ENCODE measurements around the gene MPV17L2. TPM values are rescaled to one million over a fixed set of nuclear protein-coding genes. Genes with fewer than 3 reads are reported as not detected.

Gene MPV17L2
- total and polyA plus RNA-seq, 10 of the 15 experiments (the other 5 are each of a cell fraction or from before 2014, with no cell fraction given): 5.1 to 57.2 (median 22.9) TPM

GRCh38 chr19:18204394-18205199 is 11.6 kb downstream of the MPV17L2 start (continued):
- TF ChIP-seq EZH2 (IDR thresholded peaks at IDR 0.05; ENCODE audit: borderline replicate concordance, control insufficient read depth, low read depth, low read length): no peak
- peak; percentile 90 for TF ChIP-seq SKIL (IDR thresholded peaks at IDR 0.05; ENCODE audit: low read depth, poor library complexity, severe bottlenecking)
- no peak for TF ChIP-seq POLR2A (IDR thresholded peaks at IDR 0.05; ENCODE audit: low read depth, low read length)
- TF ChIP-seq RBBP5 (conservative IDR thresholded peaks at IDR 0.05): no peak
- no peak for TF ChIP-seq E2F4 (IDR thresholded peaks at IDR 0.05; ENCODE audit: low read depth, low read length)
- TF ChIP-seq NFIC (IDR thresholded peaks at IDR 0.05; ENCODE audit: low read depth, low read length): no peak
- TF ChIP-seq RELB (IDR thresholded peaks at IDR 0.05; ENCODE audit: low read depth): peak; percentile 72
- TF ChIP-seq POU2F2 (IDR thresholded peaks at IDR 0.05; ENCODE audit: borderline replicate concordance, low read depth, low read length): no peak
- TF ChIP-seq SREBF1 (IDR thresholded peaks at IDR 0.05; ENCODE audit: low read length): peak; percentile 90
- TF ChIP-seq ZNF24 (IDR thresholded peaks at IDR 0.05): no peak; the same call in 1 of the 2 replicates
- no peak for TF ChIP-seq STAT3 (IDR thresholded peaks at IDR 0.05; ENCODE audit: low read depth, low read length)
- TF ChIP-seq SREBF2 (IDR thresholded peaks at IDR 0.05; ENCODE audit: low read length): no peak
- no peak for TF ChIP-seq ZBED1 (IDR thresholded peaks at IDR 0.05; ENCODE audit: borderline replicate concordance)
- TF ChIP-seq RCOR1 (conservative IDR thresholded peaks at IDR 0.05; ENCODE audit: low read depth, low read length): no peak
- no peak for TF ChIP-seq RFX5 (IDR thresholded peaks at IDR 0.05; ENCODE audit: low read depth, low read length)
- no peak for TF ChIP-seq HDAC2 (IDR thresholded peaks at IDR 0.05)
- TF ChIP-seq TCF7 (IDR thresholded peaks at IDR 0.05; ENCODE audit: borderline replicate concordance): no peak
- no peak for TF ChIP-seq TCF12 (IDR thresholded peaks at IDR 0.05; ENCODE audit: low read depth, low read length)
- TF ChIP-seq GABPA (IDR thresholded peaks at IDR 0.05; ENCODE audit: low read depth): no peak
- TF ChIP-seq SUPT20H (IDR thresholded peaks at IDR 0.05; ENCODE audit: borderline replicate concordance, control insufficient read depth, low read depth, low read length): no peak
- TF ChIP-seq NRF1 (conservative IDR thresholded peaks at IDR 0.05; ENCODE audit: low read depth, low read length): no peak
- no peak for TF ChIP-seq LARP7 (IDR thresholded peaks at IDR 0.05)
- no peak for TF ChIP-seq IRF4 (IDR thresholded peaks at IDR 0.05; ENCODE audit: low read depth, low read length)
- TF ChIP-seq TARDBP (IDR thresholded peaks at IDR 0.05; ENCODE audit: borderline replicate concordance): no peak
- TF ChIP-seq MYB (IDR thresholded peaks at IDR 0.05; ENCODE audit: borderline replicate concordance, low read depth, low read length): no peak
- TF ChIP-seq MLLT1 (IDR thresholded peaks at IDR 0.05): no peak
- TF ChIP-seq CBX3 (IDR thresholded peaks at IDR 0.05; ENCODE audit: borderline replicate concordance, low read depth): no peak
- TF ChIP-seq SMARCA5 (IDR thresholded peaks at IDR 0.05): no peak
- TF ChIP-seq NBN (IDR thresholded peaks at IDR 0.05): no peak; the same call in 1 of the 2 replicates

All from GM12878 (cell line).